Neural cell (in vitro differentiated cells): ENCODE results near the gene RGS3. TPM values are rescaled to one million over a fixed set of nuclear protein-coding genes. Genes with fewer than 3 reads are reported as not detected.

ENCODE experiments used
- H2AFZ ChIP-seq: fragments of 200-600, 300-800 bp; sonication (generic), shearing (Covaris generic); 2 replicates; pipeline ENCODE4 v1.6.0; 2014; ENCODE audit warnings: low read depth, mild to moderate bottlenecking, antibody characterized with exemption, low read length, moderate library complexity
- H3F3A ChIP-seq: fragments of 200-600 bp; shearing (Covaris generic); 2 replicates; pipeline ENCODE4 v1.6.1; 2016; ENCODE audit warnings: mild to moderate bottlenecking, moderate library complexity, mixed read lengths, antibody characterized with exemption, low read length; ENCODE audit not compliant: insufficient read depth, poor library complexity, severe bottlenecking
- H3K27ac ChIP-seq: fragments of 200-600, 300-800 bp; sonication (generic), shearing (Covaris generic); 2 replicates; pipeline ENCODE4 v1.5.1; 2014; ENCODE audit warnings: mild to moderate bottlenecking, low read length, moderate library complexity
- H3K27me3 ChIP-seq: fragments of 300-800, 200-600 bp; sonication (generic), shearing (Covaris generic); 2 replicates; pipeline ENCODE4 v1.6.0; 2014; ENCODE audit warnings: mild to moderate bottlenecking, low read depth, low read length, moderate library complexity; ENCODE audit not compliant: insufficient read depth
- H3K36me3 ChIP-seq: fragments of 300-800, 200-600 bp; sonication (generic), shearing (Covaris generic); 2 replicates; pipeline ENCODE4 v1.5.1; 2014; ENCODE audit warnings: mild to moderate bottlenecking, antibody characterized with exemption, low read length, moderate library complexity; ENCODE audit not compliant: insufficient read depth
- H3K4me2 ChIP-seq: fragments of 300-800, 200-600 bp; sonication (generic), shearing (Covaris generic); 2 replicates; pipeline ENCODE4 v1.6.0; 2014; ENCODE audit warnings: mild to moderate bottlenecking, low read length
- H3K4me3 ChIP-seq: fragments of 300-800, 200-600 bp; sonication (generic), shearing (Covaris generic); 2 replicates; pipeline ENCODE4 v1.5.1; 2014; ENCODE audit warnings: mild to moderate bottlenecking, low read length, moderate library complexity
- H3K79me2 ChIP-seq: fragments of 200-600 bp; shearing (Covaris generic); replicated peaks from 2 replicates; pipeline ENCODE4 v1.6.0; 2014; ENCODE audit warnings: mild to moderate bottlenecking, low read length, moderate library complexity; ENCODE audit not compliant: insufficient read depth
- H3K9ac ChIP-seq: fragments of 300-800, 200-600 bp; sonication (generic), shearing (Covaris generic); 2 replicates; pipeline ENCODE4 v1.6.1; 2016; ENCODE audit warnings: mild to moderate bottlenecking, low read length, mixed read lengths
- H3K9me2 ChIP-seq: fragments of 200-600 bp; shearing (Covaris generic); 2 replicates; pipeline ENCODE4 v1.6.1; 2016; ENCODE audit warnings: mild to moderate bottlenecking, low read length, mixed read lengths; ENCODE audit not compliant: insufficient read depth
- H3K9me3 ChIP-seq: fragments of 200-600, 300-800 bp; sonication (generic), shearing (Covaris generic); 2 replicates; pipeline ENCODE4 v1.6.1; 2016; ENCODE audit warnings: mild to moderate bottlenecking, mixed run types, low read length, moderate library complexity, mixed read lengths
- H4K20me1 ChIP-seq: fragments of 200-600 bp; shearing (Covaris generic); 2 replicates; pipeline ENCODE4 v1.6.1; 2016; ENCODE audit warnings: mild to moderate bottlenecking, mixed run types; ENCODE audit not compliant: insufficient read depth
- EP300 ChIP-seq: fragments of 450-650 bp; conservative IDR thresholded peaks from 2 replicates; pipeline ENCODE4 v1.6.1; 2014; ENCODE audit warnings: antibody characterized with exemption, mild to moderate bottlenecking, moderate library complexity; ENCODE audit not compliant: poor library complexity, severe bottlenecking
- EZH2 ChIP-seq: fragments of 200-600, 300-800 bp; shearing (Covaris generic), sonication (generic); IDR thresholded peaks from 2 replicates; pipeline ENCODE4 v1.6.1; 2014; ENCODE audit warnings: antibody characterized with exemption, low read length, borderline replicate concordance, mild to moderate bottlenecking; ENCODE audit not compliant: insufficient read depth, poor library complexity, severe bottlenecking
- MXI1 ChIP-seq: fragments of 450-650 bp; conservative IDR thresholded peaks from 2 replicates; pipeline ENCODE4 v1.6.1; 2014; ENCODE audit warnings: antibody characterized with exemption, mild to moderate bottlenecking; ENCODE audit not compliant: poor library complexity, severe bottlenecking
- POLR2AphosphoS5 ChIP-seq: IDR thresholded peaks from 2 replicates; pipeline ENCODE4 v1.6.1; 2012
- RAD21 ChIP-seq: fragments of 450-650 bp; conservative IDR thresholded peaks from 2 replicates; pipeline ENCODE4 v1.6.1; 2014; ENCODE audit warnings: antibody characterized with exemption, mild to moderate bottlenecking, moderate library complexity
- SMC3 ChIP-seq: fragments of 450-650 bp; conservative IDR thresholded peaks from 2 replicates; pipeline ENCODE4 v1.6.1; 2014; ENCODE audit warnings: antibody characterized with exemption, mild to moderate bottlenecking, moderate library complexity; ENCODE audit not compliant: poor library complexity
- TAF1 ChIP-seq: IDR thresholded peaks from 2 replicates; pipeline ENCODE4 v1.6.1; 2012; ENCODE audit warnings: low read depth
- polyA plus RNA-seq: library from polyadenylated mRNA; depleted of rRNA; stranded (reverse); fragments of >200 nt; gene quantifications from 2 replicates; pipeline ENCODE4 v1.2.3, GENCODE V29; 2014
- TF ChIP-seq, protein P1 (sequence below): fragments of 450-650 bp; IDR thresholded peaks from 2 replicates; pipeline ENCODE4 v1.5.1; 2014; ENCODE audit warnings: antibody characterized with exemption, mild to moderate bottlenecking, moderate library complexity; ENCODE audit not compliant: poor library complexity, severe bottlenecking
- TF ChIP-seq, protein P2 (sequence below): IDR thresholded peaks from 2 replicates; pipeline ENCODE4 v1.6.1; 2012; ENCODE audit warnings: borderline replicate concordance

Gene RGS3
- polyA plus RNA-seq, 1 donor from 2014 or later: 25.3 TPM

DNA sequence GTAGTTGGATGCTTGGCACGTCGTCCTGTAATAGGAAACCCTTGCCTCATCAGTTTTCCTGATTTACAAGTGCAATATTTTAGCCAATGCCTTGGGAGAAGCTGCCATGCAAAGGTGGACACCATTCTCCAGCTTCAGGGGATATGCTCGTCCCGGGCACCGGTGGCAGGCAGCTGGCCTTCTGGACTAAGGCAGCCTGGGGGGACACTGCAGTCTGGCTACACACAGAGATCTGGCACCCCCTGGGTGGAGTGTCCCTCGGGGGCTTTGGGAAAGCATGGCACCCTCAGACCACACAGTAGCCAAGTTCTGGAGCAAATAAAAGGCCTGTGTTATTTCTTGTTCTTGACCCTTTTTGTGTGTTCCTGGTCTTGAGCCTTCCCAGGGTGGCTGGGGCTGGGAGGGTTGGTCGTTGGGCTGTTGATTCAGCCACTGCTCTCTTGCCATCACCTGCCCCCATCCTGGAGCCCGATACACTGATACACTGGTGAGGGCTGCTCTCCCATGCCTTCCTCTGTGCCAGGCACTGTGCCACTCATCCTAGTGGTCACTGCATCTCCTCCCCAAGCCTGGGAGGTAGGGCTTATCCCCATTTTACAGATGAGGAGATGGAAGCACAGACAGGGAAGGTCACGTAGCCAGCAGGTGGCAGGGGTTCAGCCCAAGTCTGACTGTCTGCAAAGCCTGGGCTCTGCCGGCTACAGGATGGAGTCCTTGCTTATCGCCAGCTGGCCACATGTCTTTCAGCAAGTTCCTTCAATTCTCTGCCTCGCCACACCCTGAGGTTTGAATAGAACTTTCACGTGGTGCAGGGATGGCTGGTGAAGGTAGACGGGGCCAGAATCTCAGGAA is 134.1 kb downstream of the RGS3 start:
- no peaks in the 10 kb centered on the region for H3F3A ChIP-seq
- H3K9ac ChIP-seq: no peak overlapping the region
- H3K27ac ChIP-seq: no peak overlapping the region
- no peaks in the 10 kb centered on the region for H3K9me2 ChIP-seq
- peaks cover 6% of the 10 kb centered on the region for H3K79me2 ChIP-seq
- TF ChIP-seq, protein P1, sequence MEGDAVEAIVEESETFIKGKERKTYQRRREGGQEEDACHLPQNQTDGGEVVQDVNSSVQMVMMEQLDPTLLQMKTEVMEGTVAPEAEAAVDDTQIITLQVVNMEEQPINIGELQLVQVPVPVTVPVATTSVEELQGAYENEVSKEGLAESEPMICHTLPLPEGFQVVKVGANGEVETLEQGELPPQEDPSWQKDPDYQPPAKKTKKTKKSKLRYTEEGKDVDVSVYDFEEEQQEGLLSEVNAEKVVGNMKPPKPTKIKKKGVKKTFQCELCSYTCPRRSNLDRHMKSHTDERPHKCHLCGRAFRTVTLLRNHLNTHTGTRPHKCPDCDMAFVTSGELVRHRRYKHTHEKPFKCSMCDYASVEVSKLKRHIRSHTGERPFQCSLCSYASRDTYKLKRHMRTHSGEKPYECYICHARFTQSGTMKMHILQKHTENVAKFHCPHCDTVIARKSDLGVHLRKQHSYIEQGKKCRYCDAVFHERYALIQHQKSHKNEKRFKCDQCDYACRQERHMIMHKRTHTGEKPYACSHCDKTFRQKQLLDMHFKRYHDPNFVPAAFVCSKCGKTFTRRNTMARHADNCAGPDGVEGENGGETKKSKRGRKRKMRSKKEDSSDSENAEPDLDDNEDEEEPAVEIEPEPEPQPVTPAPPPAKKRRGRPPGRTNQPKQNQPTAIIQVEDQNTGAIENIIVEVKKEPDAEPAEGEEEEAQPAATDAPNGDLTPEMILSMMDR: no peak
- H4K20me1 ChIP-seq: no peaks in the 10 kb centered on the region
- no peaks in the 10 kb centered on the region for H3K9me3 ChIP-seq
- no peak overlapping the region for H3K4me2 ChIP-seq
- no peak overlapping the region for H2AFZ ChIP-seq
- no peaks in the 10 kb centered on the region for H3K36me3 ChIP-seq
- H3K27me3 ChIP-seq: no peaks in the 10 kb centered on the region
- H3K4me3 ChIP-seq: no peak overlapping the region

DNA sequence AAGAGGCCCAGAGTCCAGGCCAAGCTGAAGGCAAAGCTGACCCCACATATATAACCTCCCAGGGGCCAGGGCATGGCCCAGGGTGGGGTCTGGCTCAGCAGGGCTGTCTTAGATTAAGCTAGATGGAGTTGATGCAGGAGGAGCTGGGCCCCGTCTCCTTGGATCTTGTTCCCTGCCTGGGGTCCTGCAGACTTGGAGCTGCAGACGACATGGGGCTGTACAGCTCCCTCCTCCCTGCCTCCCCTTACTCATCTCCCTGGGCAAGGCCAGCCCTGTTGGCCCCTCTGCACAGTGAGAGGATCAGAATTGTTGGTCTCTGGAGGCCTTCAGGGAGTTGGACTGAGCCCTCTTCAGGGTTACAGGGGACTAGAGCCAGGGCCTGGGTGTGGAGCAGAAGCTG is 134.9 kb downstream of the RGS3 start:
- H3K9me3 ChIP-seq: no peaks in the 10 kb centered on the region
- H3K36me3 ChIP-seq: no peaks in the 10 kb centered on the region
- H2AFZ ChIP-seq: no peak overlapping the region
- TF ChIP-seq, protein P1: no peak
- no peak for TF ChIP-seq POLR2AphosphoS5
- no peak for TF ChIP-seq EZH2
- TF ChIP-seq SMC3: no peak
- TF ChIP-seq TAF1: no peak
- no peak for TF ChIP-seq EP300
- TF ChIP-seq MXI1: no peak
- TF ChIP-seq RAD21: no peak
- no peak overlapping the region for H3K4me3 ChIP-seq
- H3K9ac ChIP-seq: no peak overlapping the region
- no peak overlapping the region for H3K27ac ChIP-seq
- no peaks in the 10 kb centered on the region for H3K27me3 ChIP-seq
- H3F3A ChIP-seq: no peaks in the 10 kb centered on the region
- H3K79me2 ChIP-seq: peaks cover 6% of the 10 kb centered on the region
- H4K20me1 ChIP-seq: no peaks in the 10 kb centered on the region
- no peak overlapping the region for H3K4me2 ChIP-seq
- no peaks in the 10 kb centered on the region for H3K9me2 ChIP-seq

DNA sequence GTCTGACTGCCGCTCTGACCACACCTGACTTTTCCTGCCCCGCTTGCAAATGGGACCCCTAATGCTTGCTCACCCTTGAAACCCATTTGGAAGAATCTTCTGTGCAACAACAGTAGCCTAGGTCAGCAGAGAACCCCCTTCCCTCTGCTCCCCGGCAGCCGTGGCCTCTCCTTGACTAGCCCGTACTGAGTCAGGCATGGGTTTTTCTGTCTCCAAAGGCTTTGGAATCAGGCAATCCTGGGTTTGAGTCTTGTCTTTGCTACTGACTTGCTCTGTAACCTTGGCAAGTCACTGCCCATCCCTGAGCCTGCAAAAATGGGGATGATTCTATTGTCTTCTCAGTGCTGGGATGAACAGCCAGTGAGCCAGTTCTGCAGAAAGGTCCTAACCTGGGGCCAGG is 135.4 kb downstream of the RGS3 start:
- TF ChIP-seq, protein P1: no peak
- TF ChIP-seq TAF1: no peak
- no peak for TF ChIP-seq POLR2AphosphoS5
- TF ChIP-seq RAD21: no peak
- TF ChIP-seq MXI1: no peak
- no peak for TF ChIP-seq EZH2
- no peak for TF ChIP-seq EP300
- TF ChIP-seq, protein P2, sequence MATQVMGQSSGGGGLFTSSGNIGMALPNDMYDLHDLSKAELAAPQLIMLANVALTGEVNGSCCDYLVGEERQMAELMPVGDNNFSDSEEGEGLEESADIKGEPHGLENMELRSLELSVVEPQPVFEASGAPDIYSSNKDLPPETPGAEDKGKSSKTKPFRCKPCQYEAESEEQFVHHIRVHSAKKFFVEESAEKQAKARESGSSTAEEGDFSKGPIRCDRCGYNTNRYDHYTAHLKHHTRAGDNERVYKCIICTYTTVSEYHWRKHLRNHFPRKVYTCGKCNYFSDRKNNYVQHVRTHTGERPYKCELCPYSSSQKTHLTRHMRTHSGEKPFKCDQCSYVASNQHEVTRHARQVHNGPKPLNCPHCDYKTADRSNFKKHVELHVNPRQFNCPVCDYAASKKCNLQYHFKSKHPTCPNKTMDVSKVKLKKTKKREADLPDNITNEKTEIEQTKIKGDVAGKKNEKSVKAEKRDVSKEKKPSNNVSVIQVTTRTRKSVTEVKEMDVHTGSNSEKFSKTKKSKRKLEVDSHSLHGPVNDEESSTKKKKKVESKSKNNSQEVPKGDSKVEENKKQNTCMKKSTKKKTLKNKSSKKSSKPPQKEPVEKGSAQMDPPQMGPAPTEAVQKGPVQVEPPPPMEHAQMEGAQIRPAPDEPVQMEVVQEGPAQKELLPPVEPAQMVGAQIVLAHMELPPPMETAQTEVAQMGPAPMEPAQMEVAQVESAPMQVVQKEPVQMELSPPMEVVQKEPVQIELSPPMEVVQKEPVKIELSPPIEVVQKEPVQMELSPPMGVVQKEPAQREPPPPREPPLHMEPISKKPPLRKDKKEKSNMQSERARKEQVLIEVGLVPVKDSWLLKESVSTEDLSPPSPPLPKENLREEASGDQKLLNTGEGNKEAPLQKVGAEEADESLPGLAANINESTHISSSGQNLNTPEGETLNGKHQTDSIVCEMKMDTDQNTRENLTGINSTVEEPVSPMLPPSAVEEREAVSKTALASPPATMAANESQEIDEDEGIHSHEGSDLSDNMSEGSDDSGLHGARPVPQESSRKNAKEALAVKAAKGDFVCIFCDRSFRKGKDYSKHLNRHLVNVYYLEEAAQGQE: no peak
- no peak for TF ChIP-seq SMC3

More for the DNA sequence above, 135.4 kb downstream of the RGS3 start:
- no peak overlapping the region for H3K9ac ChIP-seq
- no peaks in the 10 kb centered on the region for H3K9me3 ChIP-seq
- H3K9me2 ChIP-seq: no peaks in the 10 kb centered on the region
- no peaks in the 10 kb centered on the region for H3F3A ChIP-seq
- no peak overlapping the region for H3K4me3 ChIP-seq
- no peaks in the 10 kb centered on the region for H3K36me3 ChIP-seq
- H3K27me3 ChIP-seq: no peaks in the 10 kb centered on the region
- no peak overlapping the region for H2AFZ ChIP-seq
- no peak overlapping the region for H3K27ac ChIP-seq
- H3K4me2 ChIP-seq: no peak overlapping the region
- peaks cover 6% of the 10 kb centered on the region for H3K79me2 ChIP-seq
- no peaks in the 10 kb centered on the region for H4K20me1 ChIP-seq
